Psoas muscle (tissue), 8 donors: ENCODE results near the gene IP6K3. TPM values are rescaled to one million over a fixed set of nuclear protein-coding genes. Genes with fewer than 3 reads are reported as not detected.

Source experiments
- ATAC-seq, 4 donors: fragments of 200-7000 bp; cut with Tn5 transposase; one replicate each; pipeline ENCODE4 v1.9.1; 2020; ENCODE audit warnings: moderate library complexity in 3 of 4, mild to moderate bottlenecking in 2 of 4
- DNase-seq, 2 donors: peaks; one replicate each; pipeline ENCODE4 v3.0.0-alpha.2; 2020
- H3K27ac ChIP-seq: fragments of 200-600 bp; one replicate; pipeline ENCODE4 v1.8.0; 2022
- H3K27me3 ChIP-seq, 3 donors: fragments of 200-600 bp in 1 of 3; one replicate each; pipeline versions ENCODE4 v1.6.1 to v1.8.0; 2013 to 2022; ENCODE audit warnings: low read length in 2 of 3, mild to moderate bottlenecking in 2 of 3, moderate library complexity in 1 of 3; ENCODE audit not compliant: insufficient read depth in 3 of 3
- H3K36me3 ChIP-seq, 2 donors: fragments of 200-600 bp in 1 of 2; one replicate each; pipeline versions ENCODE4 v1.6.1 to v1.8.0; 2013 to 2022; ENCODE audit warnings: low read depth in 1 of 2, mild to moderate bottlenecking in 1 of 2, moderate library complexity in 1 of 2; ENCODE audit not compliant: insufficient read depth in 1 of 2
- H3K4me1 ChIP-seq: fragments of 200-600 bp; one replicate; pipeline ENCODE4 v1.8.0; 2022
- H3K4me3 ChIP-seq: fragments of 200-600 bp; one replicate; pipeline ENCODE4 v1.8.0; 2022; ENCODE audit warnings: mild to moderate bottlenecking
- H3K9me3 ChIP-seq: fragments of 200-600 bp; one replicate; pipeline ENCODE4 v1.8.0; 2022
- CTCF ChIP-seq: fragments of 200-600 bp; IDR thresholded peaks from one replicate; pipeline ENCODE4 v1.8.0; 2022; ENCODE audit warnings: antibody characterized with exemption
- WGBS, 3 donors: extraction: QIAGEN DNeasy Blood & Tissue Kit; methylation state at CpG; one replicate each; pipeline versions ENCODE4 v1.1.6 to v1.1.7; 2013; 5-methylcytosine and 5-hydroxymethylcytosine counted together
- intact Hi-C, 2 donors: fragments of 100-400 bp; cut with DNase I; formaldehyde crosslinking; loops; one replicate each; pipeline versions ENCODE4 v1.11.0 to v1.14.2; 2022
- polyA plus RNA-seq, 3 donors: library from polyadenylated mRNA; stranded (reverse); fragments of 200-250 nt; gene quantifications; one replicate each; pipeline ENCODE4 v1.2.3, GENCODE V29; 2013
- total RNA-seq, 4 donors: library from RNA; stranded (reverse); fragmentation: NEBNext Ultra II Directional in 2 of 4; extraction: Animal tissue kit (Norgen Biotek cat#: 25700) in 2 of 4; gene quantifications; one replicate each; pipeline versions ENCODE4 v1.2.1 to v1.2.4, GENCODE V29; 2021 to 2023
- donor health status: healthy with polysubstance abuse.
- donor health status: DM: no; HTN: no; CAD: no; lungs with moderate emphysema.
- donor health status: Bipolar disorder and iron deficiency.
- donor health status: healthy.
- donor health status: DM: yes; HTN: yes; CAD: no.
- donor health status: DM: no; HTN: no; CAD: no.
- donor health status: DM: no; HTN: no; CAD: no.
- donor health status: DM: yes; HTN: yes; CAD: no.

IP6K3 gene
- total and polyA plus RNA-seq, 7 donors = 95.7 to 363 (median 220) TPM

- no peaks in the 10 kb centered on the region for H3K27me3 ChIP-seq
- no peaks in the 10 kb centered on the region for H3K9me3 ChIP-seq
- ATAC-seq (no peak), DNase-seq (no peak)
- intact Hi-C loops = no loop called here
- no peaks in the 10 kb centered on the region for H3K4me1 ChIP-seq
- no peak overlapping the region for H3K4me3 ChIP-seq
- whole genome bisulfite sequencing, 3 donors = 67 to 82% (median 82%) methylated on average over 6 of the region's 6 CpGs
- H3K27ac ChIP-seq = no peak overlapping the region
- peaks cover 0 to 34% of the 10 kb centered on the region in 2 donors for H3K36me3 ChIP-seq
- no peak for TF ChIP-seq CTCF
Observed at GRCh38 chr6:33686225-33686924, 60.3 kb downstream of the IP6K3 start.

GRCh38 chr6:33685411-33686224 is 61.1 kb downstream of the IP6K3 start:
- no peaks in the 10 kb centered on the region for H3K9me3 ChIP-seq
- no peak overlapping the region for H3K27ac ChIP-seq
- H3K36me3 ChIP-seq = peaks cover 0 to 26% of the 10 kb centered on the region in 2 donors
- no peaks in the 10 kb centered on the region for H3K27me3 ChIP-seq
- DNase-seq (no peak), ATAC-seq (no peak)
- TF ChIP-seq CTCF = no peak
- no peaks in the 10 kb centered on the region for H3K4me1 ChIP-seq
- no peak overlapping the region for H3K4me3 ChIP-seq
- intact Hi-C loops = no loop called here
- whole genome bisulfite sequencing, 3 donors = 87 to 90% (median 88%) methylated on average over 38 of the region's 38 CpGs

DNA sequence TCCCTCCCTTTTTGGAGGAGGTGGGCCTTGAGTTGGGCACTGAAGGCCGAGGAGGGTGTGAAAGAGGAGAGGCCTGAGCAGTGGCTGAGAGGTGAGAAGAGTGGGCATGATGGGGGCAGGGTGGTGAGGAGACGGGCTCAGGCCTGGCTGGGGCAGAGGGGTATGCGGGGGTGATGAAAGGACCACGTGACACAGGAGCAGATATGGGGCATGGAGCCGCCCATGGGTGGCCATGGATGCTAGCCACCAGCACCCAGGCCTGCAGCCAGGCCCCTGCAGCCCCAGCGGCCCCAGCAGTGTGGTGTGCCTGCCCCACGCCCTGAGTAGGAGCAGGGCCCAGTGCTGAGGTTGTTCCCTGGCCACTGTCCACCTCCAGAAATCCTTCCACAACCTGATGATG is 61.7 kb downstream of the IP6K3 start:
- no peak for DNase-seq
- H3K27me3 ChIP-seq = no peaks in the 10 kb centered on the region
- WGBS, 3 donors = 94 to 98% (median 97%) methylated on average over 7 of the region's 7 CpGs
- H3K9me3 ChIP-seq = no peaks in the 10 kb centered on the region
- no peak for ATAC-seq
- H3K4me3 ChIP-seq = no peak overlapping the region
- no peak for TF ChIP-seq CTCF
- H3K27ac ChIP-seq = no peak overlapping the region
- peaks cover 0 to 26% of the 10 kb centered on the region in 2 donors for H3K36me3 ChIP-seq
- intact Hi-C loops = no loop called here
- no peaks in the 10 kb centered on the region for H3K4me1 ChIP-seq

GRCh38 chr6:33684428-33684896 is 62.2 kb downstream of the IP6K3 start:
- H3K4me3 ChIP-seq = no peak overlapping the region
- TF ChIP-seq CTCF = no peak
- no peak for DNase-seq
- WGBS, 3 donors = 91 to 95% (median 92%) methylated on average over 15 to 16 of the region's 16 CpGs
- no peak overlapping the region for H3K27ac ChIP-seq
- intact Hi-C loops = no loop called here
- H3K36me3 ChIP-seq = peaks cover 0 to 21% of the 10 kb centered on the region in 2 donors
- no peaks in the 10 kb centered on the region for H3K9me3 ChIP-seq
- no peak for ATAC-seq
- no peaks in the 10 kb centered on the region for H3K4me1 ChIP-seq
- no peaks in the 10 kb centered on the region for H3K27me3 ChIP-seq
